Activated naive CD4-positive, alpha-beta T cell treated with Interleukin-2 at 50 U/mL for 16 hours (primary cell): ENCODE measurements around the gene MRGPRX2.

Experiments used
- DNase-seq: peaks from one replicate; pipeline ENCODE4 v3.0.0-alpha.2; 2020

The MRGPRX2 gene

GRCh38 chr11:19073454-19074415, 13.2 kb upstream of the MRGPRX2 start:
- no peak for DNase-seq

DNA sequence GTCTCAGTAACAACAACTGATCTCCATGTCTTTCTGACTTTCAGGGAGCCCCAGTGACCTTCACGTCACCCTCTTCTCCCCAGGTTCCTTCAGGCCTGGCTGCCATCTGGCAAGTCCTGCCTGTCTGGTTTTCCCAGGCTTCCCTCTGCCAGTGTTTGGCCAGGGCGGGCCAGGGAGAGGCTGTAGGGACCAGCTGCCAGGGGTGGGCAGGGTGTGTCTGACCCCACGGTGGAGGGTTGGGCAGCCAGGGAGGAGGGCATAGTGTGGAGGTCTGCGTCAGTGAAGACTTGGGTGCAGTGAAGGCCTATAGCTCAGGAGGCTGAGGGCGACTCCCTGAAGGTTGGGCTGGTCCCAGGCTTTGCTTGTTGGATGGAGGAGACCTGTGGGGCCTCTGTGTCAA, 11.9 kb upstream of the MRGPRX2 start:
- no peak for DNase-seq

- DNase-seq: peak; percentile 53
Measured at GRCh38 chr11:19071255-19071654, 10.7 kb upstream of the MRGPRX2 start.

GRCh38 chr11:19059833-19060232, 684 bp downstream of the MRGPRX2 start:
- no peak for DNase-seq

DNA sequence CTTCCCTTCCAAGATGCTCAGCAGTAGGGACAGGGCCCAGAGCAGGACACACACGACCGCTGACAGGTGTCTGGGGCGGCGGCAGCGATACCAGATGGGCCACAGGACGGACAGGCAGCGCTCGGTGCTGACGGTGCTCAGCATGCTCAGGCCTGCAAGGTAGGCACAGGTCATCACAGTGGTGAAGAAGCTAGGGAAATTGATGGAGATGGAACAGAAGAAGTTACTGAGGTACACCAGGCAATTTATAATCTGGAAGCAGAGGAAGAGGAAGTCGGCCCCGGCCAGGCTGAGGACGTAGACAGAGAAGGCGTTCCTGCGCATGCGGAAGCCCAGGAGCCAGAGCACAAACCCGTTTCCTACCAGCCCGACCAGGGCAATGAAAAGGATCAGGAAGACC, 4.6 kb downstream of the MRGPRX2 start:
- DNase-seq: no peak

DNA sequence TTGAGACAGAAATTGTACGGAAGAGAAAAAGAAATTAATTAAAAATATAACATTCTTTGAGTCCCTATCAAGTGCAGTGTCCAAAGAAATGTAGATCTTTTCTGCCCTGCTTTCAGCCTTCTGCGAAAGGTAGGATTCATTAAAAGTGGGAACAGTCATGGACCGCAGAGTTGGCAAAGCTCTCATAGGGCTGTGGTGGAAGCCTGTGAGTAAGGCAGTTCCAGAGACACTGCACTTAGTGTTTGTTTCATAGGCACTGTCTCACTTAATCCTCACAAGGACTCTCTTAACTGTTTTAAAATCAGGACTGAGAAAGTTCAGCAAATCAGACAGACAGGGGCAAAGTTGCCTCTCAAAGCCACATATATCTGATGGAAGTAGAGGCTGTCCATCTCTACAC, 5.5 kb downstream of the MRGPRX2 start:
- DNase-seq: no peak

- DNase-seq: no peak
Measured at GRCh38 chr11:19053909-19054308, 6.6 kb downstream of the MRGPRX2 start.

GRCh38 chr11:19050281-19050680, 10.2 kb downstream of the MRGPRX2 start:
- no peak for DNase-seq

- DNase-seq: no peak
Measured at GRCh38 chr11:19049351-19049750, 11.2 kb downstream of the MRGPRX2 start.

GRCh38 chr11:19040051-19040450, 20.5 kb downstream of the MRGPRX2 start:
- DNase-seq: no peak

GRCh38 chr11:19039409-19039808, 21.1 kb downstream of the MRGPRX2 start:
- no peak for DNase-seq

DNA sequence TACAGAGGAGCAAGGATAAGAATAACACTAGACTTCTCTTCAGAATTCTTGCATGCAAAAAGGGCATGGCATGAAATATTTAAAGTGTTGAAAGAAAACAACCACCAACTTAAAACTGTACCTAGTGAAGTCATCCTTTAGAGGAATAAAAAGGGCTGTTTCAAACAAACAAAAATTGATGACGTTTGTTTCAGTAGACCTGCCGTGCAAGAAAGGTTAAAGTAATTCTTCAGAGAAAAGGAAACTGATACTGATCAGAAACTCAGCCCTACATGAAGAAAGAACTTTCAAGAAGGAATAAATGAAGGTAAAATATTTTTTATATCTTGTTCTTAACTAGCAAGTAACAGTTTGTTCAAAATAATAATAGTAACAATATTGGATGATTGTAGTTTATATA, 27.5 kb downstream of the MRGPRX2 start:
- no peak for DNase-seq

GRCh38 chr11:19027829-19028595, 32.5 kb downstream of the MRGPRX2 start:
- no peak for DNase-seq

- no peak for DNase-seq
Measured at GRCh38 chr11:19026862-19027261, 33.7 kb downstream of the MRGPRX2 start.

- DNase-seq: no peak
Measured at GRCh38 chr11:19025481-19026406, 34.8 kb downstream of the MRGPRX2 start.

GRCh38 chr11:19020831-19021230, 39.7 kb downstream of the MRGPRX2 start:
- DNase-seq: no peak

GRCh38 chr11:19018901-19019300, 41.6 kb downstream of the MRGPRX2 start:
- no peak for DNase-seq

- no peak for DNase-seq
Measured at GRCh38 chr11:19013181-19013857, 47.2 kb downstream of the MRGPRX2 start.

GRCh38 chr11:19012636-19013035, 47.9 kb downstream of the MRGPRX2 start:
- DNase-seq: no peak
